Ovary (tissue), 9 donors: ENCODE results near the gene MAP3K2. TPM values are rescaled to one million over a fixed set of nuclear protein-coding genes. Genes with fewer than 3 reads are reported as not detected.

Experiments used
- DNase-seq, 5 donors: peaks; one replicate each; pipeline ENCODE4 v3.0.0-alpha.2; 2019 to 2020
- H3K27ac ChIP-seq, 2 donors: fragments of 200-600 bp; one replicate each; pipeline versions ENCODE4 v1.5.1 to v1.8.0; 2019 to 2022
- H3K27me3 ChIP-seq: fragments of 200-600 bp; one replicate; pipeline ENCODE4 v1.8.0; 2022
- H3K36me3 ChIP-seq: fragments of 200-600 bp; sonication (generic); one replicate; pipeline ENCODE4 v1.5.1; 2019
- H3K4me1 ChIP-seq: one replicate; pipeline ENCODE4 v1.8.1; 2013; ENCODE audit warnings: mild to moderate bottlenecking, moderate library complexity; ENCODE audit not compliant: insufficient read depth
- H3K4me3 ChIP-seq: fragments of 200-600 bp; sonication (generic); one replicate; pipeline ENCODE4 v1.5.1; 2017
- H3K9me3 ChIP-seq, 2 donors: fragments of 200-600 bp in 1 of 2; sonication (generic) in 1 of 2; one replicate each; pipeline versions ENCODE4 v1.5.1 to v1.8.1; 2013 to 2019; ENCODE audit warnings: mild to moderate bottlenecking in 1 of 2, moderate library complexity in 1 of 2
- CTCF ChIP-seq, 3 donors: fragments of 450-650 bp in 2 of 3; fragments of 200-600 bp in 1 of 3; IDR thresholded peaks; one replicate each; pipeline versions ENCODE4 v1.5.1 to v1.8.0; 2016 to 2022; ENCODE audit warnings: antibody characterized with exemption in 3 of 3, mild to moderate bottlenecking in 1 of 3
- EP300 ChIP-seq: sonication (generic); formaldehyde crosslinking; IDR thresholded peaks from one replicate; pipeline ENCODE4 v1.6.1; 2017; ENCODE audit warnings: antibody characterized with exemption
- POLR2A ChIP-seq: fragments of 450-650 bp; IDR thresholded peaks from one replicate; pipeline ENCODE4 v1.6.1; 2017; ENCODE audit warnings: antibody characterized with exemption, mild to moderate bottlenecking, moderate library complexity
- whole genome bisulfite sequencing, 3 donors: extraction: QIAGEN DNeasy Blood & Tissue Kit in 1 of 3; methylation state at CpG; one replicate each; pipeline versions ENCODE4 v1.1.5 to v1.1.7; 2013 to 2017; 5-methylcytosine and 5-hydroxymethylcytosine counted together
- intact Hi-C, 4 donors: fragments of 100-400 bp; cut with DNase I; formaldehyde crosslinking; loops; one replicate each; pipeline versions ENCODE4 v1.11.0 to v1.15.1; 2022 to 2023
- polyA plus RNA-seq, 2 donors: library from polyadenylated mRNA; stranded (reverse); fragments of 200-250 nt in 1 of 2; fragments of 350-450 nt in 1 of 2; fragmentation: Illumina TruSeq in 1 of 2; extraction: RNeasy Lipid Tissue Mini Kit (QIAGEN cat#74804) in 1 of 2; gene quantifications; one replicate each; pipeline ENCODE4 v1.2.3, GENCODE V29; 2013 to 2014
- total RNA-seq, 7 donors: library from RNA; depleted of rRNA in 2 of 7; stranded (reverse); fragments of >200 nt in 2 of 7; fragmentation: NEBNext Ultra II Directional in 3 of 7; extraction: Animal tissue kit (Norgen Biotek cat#: 25700) in 3 of 7; gene quantifications; one replicate each; pipeline versions ENCODE4 v1.1.0 to v1.2.4, GENCODE V29; 2016 to 2023
- donor health status: DM: no; HTN: no; CAD: no; lungs with moderate emphysema.
- donor health status: DM: no; HTN: no; CAD: no.
- donor health status: Bipolar disorder and iron deficiency.
- donor health status: DM: yes; HTN: yes; CAD: no.
- donor health status: DM: no; HTN: no; CAD: no.
- donor health status: DM: yes; HTN: yes; CAD: no.

Gene MAP3K2
- total and polyA plus RNA-seq, 9 donors = 7.2 to 78.4 (median 55.8) TPM

GRCh38 chr2:127288274-127288673 is 99.5 kb downstream of the MAP3K2 start:
- H3K27ac ChIP-seq = no peak overlapping the region
- H3K36me3 ChIP-seq = no peaks in the 10 kb centered on the region
- peaks cover 3% of the 10 kb centered on the region for H3K4me1 ChIP-seq
- DNase-seq = no peak
- intact Hi-C loops = no loop called here
- whole genome bisulfite sequencing, 3 donors = 96 to 98% (median 96%) methylated on average over 3 of the region's 3 CpGs
- H3K9me3 ChIP-seq = no peaks in the 10 kb centered on the region
- TF ChIP-seq POLR2A (no peak), EP300 (no peak), CTCF (IDR thresholded peaks at IDR 0.05) (no peak)
- H3K4me3 ChIP-seq = no peak overlapping the region
- H3K27me3 ChIP-seq = no peaks in the 10 kb centered on the region

- H3K27ac ChIP-seq = no peak overlapping the region
- intact Hi-C loops = no loop called here
- no peaks in the 10 kb centered on the region for H3K9me3 ChIP-seq
- no peaks in the 10 kb centered on the region for H3K27me3 ChIP-seq
- 97 to 99% (median 98%) methylated on average over 2 of the region's 2 CpGs for WGBS, 3 donors
- no peaks in the 10 kb centered on the region for H3K4me1 ChIP-seq
- no peak for TF ChIP-seq CTCF (IDR thresholded peaks at IDR 0.05)
- no peak for TF ChIP-seq POLR2A
- no peak for TF ChIP-seq EP300
- no peak overlapping the region for H3K4me3 ChIP-seq
- no peak for DNase-seq
- no peaks in the 10 kb centered on the region for H3K36me3 ChIP-seq
Measured at GRCh38 chr2:127283275-127283674, 104.5 kb downstream of the MAP3K2 start.

GRCh38 chr2:127280693-127281092 is 107.1 kb downstream of the MAP3K2 start:
- no peaks in the 10 kb centered on the region for H3K36me3 ChIP-seq
- no peak overlapping the region for H3K4me3 ChIP-seq
- H3K27ac ChIP-seq = no peak overlapping the region
- 81 to 94% (median 88%) methylated on average over 2 of the region's 2 CpGs for WGBS, 3 donors
- TF ChIP-seq CTCF (IDR thresholded peaks at IDR 0.05) (no peak), EP300 (no peak), POLR2A (no peak)
- no peaks in the 10 kb centered on the region for H3K9me3 ChIP-seq
- no peak for DNase-seq
- H3K27me3 ChIP-seq = no peaks in the 10 kb centered on the region
- intact Hi-C loops = no loop called here
- no peaks in the 10 kb centered on the region for H3K4me1 ChIP-seq

- no peaks in the 10 kb centered on the region for H3K9me3 ChIP-seq
- H3K36me3 ChIP-seq = no peaks in the 10 kb centered on the region
- no peak overlapping the region for H3K4me3 ChIP-seq
- no peaks in the 10 kb centered on the region for H3K4me1 ChIP-seq
- H3K27me3 ChIP-seq = no peaks in the 10 kb centered on the region
- no peak for DNase-seq
- intact Hi-C loops = no loop called here
- WGBS, 3 donors = 79 to 89% (median 82%) methylated on average over 5 of the region's 5 CpGs
- no peak overlapping the region for H3K27ac ChIP-seq
- TF ChIP-seq EP300 = no peak
Measured at GRCh38 chr2:127279781-127280180, 108.0 kb downstream of the MAP3K2 start.

GRCh38 chr2:127278959-127279358 is 108.8 kb downstream of the MAP3K2 start:
- TF ChIP-seq EP300 = no peak
- TF ChIP-seq POLR2A = no peak
- TF ChIP-seq CTCF (IDR thresholded peaks at IDR 0.05) = no peak
- DNase-seq = no peak
- Histone ChIP-seq H3K9me3 (no peaks in the 10 kb centered on the region), H3K36me3 (no peaks in the 10 kb centered on the region), H3K27me3 (no peaks in the 10 kb centered on the region), H3K4me3 (no peak overlapping the region), H3K27ac (no peak overlapping the region), H3K4me1 (no peaks in the 10 kb centered on the region)
- 80 to 88% (median 86%) methylated on average over 3 of the region's 3 CpGs for WGBS, 3 donors
- intact Hi-C loops = no loop called here
